HFF-Myc (cell line): ENCODE measurements around the gene MTMR2.

Experiments
- DNase-seq: peaks from one replicate; pipeline ENCODE4 v3.0.0-alpha.2; 2011; ENCODE audit warnings: low read depth; ENCODE audit errors: extremely low read depth
- H3K4me3 ChIP-seq: replicated peaks from 2 replicates; pipeline ENCODE4 v1.5.1; 2011; ENCODE audit warnings: low read depth, mild to moderate bottlenecking, control low read depth, low read length
- TF ChIP-seq, protein P1 (sequence below): IDR thresholded peaks from 2 replicates; pipeline ENCODE4 v1.5.1; 2012; ENCODE audit warnings: mild to moderate bottlenecking, low read depth, low read length, control low read depth; ENCODE audit errors: missing control alignments

Gene MTMR2

DNA sequence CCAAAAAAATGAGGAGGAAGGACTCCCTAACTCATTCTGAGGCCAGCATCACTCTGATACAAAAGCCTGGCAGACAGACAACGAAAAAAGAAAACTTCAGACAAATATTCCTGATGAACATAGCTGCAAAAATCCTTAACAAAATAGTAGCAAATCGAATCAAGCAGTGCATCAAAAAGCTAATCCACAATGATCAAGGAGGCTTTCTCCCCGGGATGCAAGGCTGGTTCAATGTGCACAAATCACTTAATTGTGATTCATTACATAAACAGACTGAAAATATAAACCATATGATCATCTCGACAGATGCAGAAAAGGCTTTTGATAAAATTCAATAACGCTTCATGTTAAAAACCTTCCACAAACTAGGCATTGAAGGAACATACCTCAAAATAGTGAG lies 16.4 kb downstream of the MTMR2 start:
- TF ChIP-seq, protein P1, sequence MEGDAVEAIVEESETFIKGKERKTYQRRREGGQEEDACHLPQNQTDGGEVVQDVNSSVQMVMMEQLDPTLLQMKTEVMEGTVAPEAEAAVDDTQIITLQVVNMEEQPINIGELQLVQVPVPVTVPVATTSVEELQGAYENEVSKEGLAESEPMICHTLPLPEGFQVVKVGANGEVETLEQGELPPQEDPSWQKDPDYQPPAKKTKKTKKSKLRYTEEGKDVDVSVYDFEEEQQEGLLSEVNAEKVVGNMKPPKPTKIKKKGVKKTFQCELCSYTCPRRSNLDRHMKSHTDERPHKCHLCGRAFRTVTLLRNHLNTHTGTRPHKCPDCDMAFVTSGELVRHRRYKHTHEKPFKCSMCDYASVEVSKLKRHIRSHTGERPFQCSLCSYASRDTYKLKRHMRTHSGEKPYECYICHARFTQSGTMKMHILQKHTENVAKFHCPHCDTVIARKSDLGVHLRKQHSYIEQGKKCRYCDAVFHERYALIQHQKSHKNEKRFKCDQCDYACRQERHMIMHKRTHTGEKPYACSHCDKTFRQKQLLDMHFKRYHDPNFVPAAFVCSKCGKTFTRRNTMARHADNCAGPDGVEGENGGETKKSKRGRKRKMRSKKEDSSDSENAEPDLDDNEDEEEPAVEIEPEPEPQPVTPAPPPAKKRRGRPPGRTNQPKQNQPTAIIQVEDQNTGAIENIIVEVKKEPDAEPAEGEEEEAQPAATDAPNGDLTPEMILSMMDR, result no peak
- no peak for DNase-seq
- H3K4me3 ChIP-seq, result no peak overlapping the region

DNA sequence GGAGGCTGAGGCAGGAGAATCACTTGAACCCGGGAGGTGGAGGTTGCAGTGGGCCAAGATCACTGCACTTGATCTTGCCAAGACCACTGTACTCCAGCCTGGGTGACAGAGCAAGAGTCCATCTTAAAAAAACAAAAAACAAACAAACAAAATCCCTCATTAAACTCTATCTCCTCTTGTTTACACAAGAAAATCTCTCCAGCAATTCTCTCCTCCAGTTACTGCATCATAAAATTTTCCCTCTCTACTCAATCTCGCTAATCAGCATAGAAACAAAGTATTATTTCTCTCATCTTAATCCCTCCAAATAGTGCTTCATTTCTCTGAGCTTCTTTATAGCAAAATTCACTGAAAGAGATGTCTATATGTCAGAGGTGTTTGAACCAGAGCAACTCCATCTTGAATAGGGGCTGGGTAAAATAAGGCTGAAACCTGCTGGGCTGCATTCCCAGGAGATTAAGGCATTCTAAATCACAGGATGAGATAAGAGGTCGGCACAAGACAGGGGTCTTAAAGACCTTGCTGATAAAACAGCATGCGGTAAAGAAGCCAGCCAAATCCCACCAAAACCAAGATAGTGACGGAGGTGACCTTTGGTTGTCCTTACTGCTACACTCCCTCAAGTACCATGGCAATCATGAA lies 19.8 kb downstream of the MTMR2 start:
- TF ChIP-seq, protein P1, result no peak
- DNase-seq, result no peak
- no peak overlapping the region for H3K4me3 ChIP-seq

DNA sequence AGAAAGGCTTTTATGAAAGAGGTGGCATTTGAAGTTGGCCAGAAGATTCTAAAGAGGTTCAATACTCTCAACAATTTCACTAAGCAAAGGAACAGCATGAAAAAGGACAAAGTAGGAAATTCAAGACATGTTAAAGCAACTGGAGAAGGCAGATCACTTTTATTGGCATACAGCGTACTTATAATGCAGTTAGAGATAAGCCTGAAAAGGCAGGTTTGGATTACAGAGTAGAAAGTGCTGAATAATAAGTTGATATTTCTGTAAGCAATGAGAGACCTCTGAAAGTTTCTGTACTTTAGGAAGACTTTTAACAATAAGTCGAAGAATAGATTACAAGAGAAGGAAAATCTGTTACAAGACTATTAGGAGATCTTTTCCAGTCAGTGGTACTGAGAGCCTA lies 25.1 kb downstream of the MTMR2 start:
- TF ChIP-seq, protein P1, result no peak
- no peak for DNase-seq
- H3K4me3 ChIP-seq, result no peak overlapping the region

DNA sequence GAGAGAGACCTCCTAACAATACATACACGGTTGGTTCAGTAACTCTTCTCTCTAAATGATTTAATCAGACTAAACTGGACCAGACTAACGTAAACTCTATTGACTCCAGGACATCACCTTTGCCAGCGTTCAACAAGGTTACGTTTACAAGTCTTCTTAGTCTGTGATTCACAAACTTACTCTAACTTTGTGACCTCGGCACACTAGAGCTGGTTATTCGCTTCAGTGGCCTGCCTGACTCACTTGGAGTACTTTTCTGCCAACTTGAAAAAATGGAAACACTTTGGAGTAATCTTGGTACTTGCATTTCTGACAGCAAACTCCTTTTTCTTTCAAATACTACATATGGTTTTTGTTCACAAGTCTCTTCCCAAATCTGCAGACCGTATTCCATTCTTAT lies 26.2 kb downstream of the MTMR2 start:
- DNase-seq, result no peak
- TF ChIP-seq, protein P1, result no peak
- no peak overlapping the region for H3K4me3 ChIP-seq

DNA sequence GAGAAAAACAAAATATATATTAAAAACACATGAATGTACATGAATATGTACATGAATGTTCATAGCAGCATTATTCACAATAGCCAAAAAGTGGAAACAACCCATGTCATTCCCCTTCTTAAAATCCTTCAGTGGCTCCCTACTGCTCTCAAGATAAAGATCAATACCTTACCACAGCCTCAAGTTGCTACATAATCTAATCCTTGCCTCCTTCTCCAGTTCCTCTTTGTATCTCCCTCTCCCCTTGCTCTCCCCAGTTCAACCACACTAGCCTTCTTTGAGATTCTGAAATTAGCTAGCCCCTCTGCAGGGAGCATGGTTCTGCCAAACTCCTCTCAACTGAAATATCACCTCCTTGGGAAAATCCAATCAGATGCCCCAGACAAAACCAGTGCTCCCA lies 28.1 kb downstream of the MTMR2 start:
- no peak overlapping the region for H3K4me3 ChIP-seq
- DNase-seq, result no peak
- TF ChIP-seq, protein P1, result no peak

DNA sequence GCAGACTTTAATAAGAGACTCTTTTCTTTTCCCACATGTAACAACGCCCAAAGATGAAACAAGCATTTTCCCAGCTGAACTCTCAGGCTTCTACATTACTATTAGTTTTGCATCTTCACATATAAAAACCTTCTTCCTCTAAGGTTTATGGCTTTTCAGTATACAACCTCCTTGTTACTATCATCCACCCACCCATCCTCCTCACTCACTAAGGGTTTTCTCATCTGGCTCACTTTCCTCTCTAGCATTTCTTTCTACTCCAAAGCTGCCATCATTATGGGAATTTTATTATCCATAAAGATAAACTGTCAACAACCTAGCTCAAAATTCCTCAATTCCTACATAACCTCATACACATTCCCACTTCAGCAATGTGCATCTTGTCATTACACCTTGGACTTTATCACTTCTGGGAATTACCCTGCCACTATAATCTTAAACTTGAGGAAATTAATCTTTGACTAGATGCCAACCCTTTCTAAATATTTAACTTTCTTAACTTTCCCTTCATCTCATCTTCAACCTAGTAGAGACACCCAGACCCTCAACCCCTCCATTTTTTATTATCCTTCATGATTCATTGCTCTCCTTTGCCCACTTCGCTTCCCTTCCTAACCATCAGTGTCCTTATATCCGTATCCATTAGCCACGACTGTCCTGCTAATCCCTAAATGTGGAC lies 30.9 kb downstream of the MTMR2 start:
- TF ChIP-seq, protein P1, result no peak
- H3K4me3 ChIP-seq, result no peak overlapping the region
- DNase-seq, result no peak
